ENCODE results near the gene FAU. TPM values are rescaled to one million over a fixed set of nuclear protein-coding genes. Genes with fewer than 3 reads are reported as not detected.

Gene FAU
- total and polyA plus RNA-seq, 9 of the 15 experiments (the other 6 are each of a cell fraction or from before 2014, with no cell fraction given) = 433 to 1,827 (median 942) TPM

GRCh38 chr11:65121865-65122696 is at the start of gene FAU, which contains the start of gene MRPL49 (continued):
- TF ChIP-seq DIDO1 (tag; IDR thresholded peaks at IDR 0.05; ENCODE audit: low read depth) = no peak
- no peak for TF ChIP-seq ZNF561 (CRISPR knock-in tag; conservative IDR thresholded peaks at IDR 0.05)
- TF ChIP-seq ZNF583 (CRISPR knock-in tag; IDR thresholded peaks at IDR 0.05) = no peak
- TF ChIP-seq ZMIZ1 (IDR thresholded peaks at IDR 0.05; ENCODE audit: low read depth in 2 of 2, low read length in 2 of 2) = peak in 1 of 2 experiments; percentile 59; a peak in 1 of 4 replicates
- TF ChIP-seq ERF (CRISPR knock-in tag; IDR thresholded peaks at IDR 0.05) = no peak
- TF ChIP-seq ZKSCAN8 (CRISPR knock-in tag; IDR thresholded peaks at IDR 0.05) = no peak
- no peak; the same call in 1 of the 2 replicates for TF ChIP-seq GABPA (tag; conservative IDR thresholded peaks at IDR 0.05; ENCODE audit: low read depth)
- no peak for TF ChIP-seq ZNF324 (CRISPR knock-in tag; IDR thresholded peaks at IDR 0.05)
- TF ChIP-seq ARHGAP35 (IDR thresholded peaks at IDR 0.05; ENCODE audit: partially characterized antibody) = no peak
- peak; percentile 97 for TF ChIP-seq TBP (optimal IDR thresholded peaks at IDR 0.05; ENCODE audit: low read depth, low read length)
- no peak for TF ChIP-seq ZNF444 (CRISPR knock-in tag; IDR thresholded peaks at IDR 0.05)
- TF ChIP-seq HCFC1 (IDR thresholded peaks at IDR 0.05; ENCODE audit: low read depth, low read length) = peak; percentile 85
- TF ChIP-seq FIP1L1 (IDR thresholded peaks at IDR 0.05; ENCODE audit: low read depth, low read length, poor library complexity, severe bottlenecking) = peak; percentile 57
- TF ChIP-seq JUNB (CRISPR knock-in tag; conservative IDR thresholded peaks at IDR 0.05) = no peak
- TF ChIP-seq ZNF589 (CRISPR knock-in tag; IDR thresholded peaks at IDR 0.05; ENCODE audit: low read depth) = 0 out of 2 replicates have a peak, but pooled peaks have one; percentile 65
- TF ChIP-seq SMARCE1 (IDR thresholded peaks at IDR 0.05) = peak; percentile 39; the same call in 1 of the 2 replicates
- peak; percentile 53; the same call in 1 of the 2 replicates for TF ChIP-seq JUN (IDR thresholded peaks at IDR 0.05; ENCODE audit: borderline replicate concordance, low read depth, low read length)
- TF ChIP-seq JUN (CRISPR knock-in tag; IDR thresholded peaks at IDR 0.05; ENCODE audit: borderline replicate concordance) = no peak
- no peak for TF ChIP-seq ARID1B (IDR thresholded peaks at IDR 0.05)
- no peak for TF ChIP-seq DLX4 (CRISPR knock-in tag; IDR thresholded peaks at IDR 0.05)
- TF ChIP-seq NFYB (IDR thresholded peaks at IDR 0.05; ENCODE audit: extremely low read depth, insufficient read length) = no peak
- TF ChIP-seq MEIS2 (IDR thresholded peaks at IDR 0.05; ENCODE audit: partially characterized antibody) = peak; percentile 88
- peak; percentile 84 for TF ChIP-seq TFAP4 (CRISPR knock-in tag; IDR thresholded peaks at IDR 0.05; ENCODE audit: borderline replicate concordance)
- peak; percentile 95 for TF ChIP-seq POLR2H (tag; IDR thresholded peaks at IDR 0.05; ENCODE audit: low read depth)
- no peak for TF ChIP-seq ILF3 (IDR thresholded peaks at IDR 0.05; ENCODE audit: borderline replicate concordance)
